ENCODE results near the gene SOX6.
"Not testable (repeated sequence)": the region's sequence is repeated elsewhere in the genome, so short reads cannot be mapped to it uniquely, and the experiment has no call there.

Gene SOX6

GRCh38 chr11:16382186-16382585 lies 25.8 kb upstream of the SOX6 start:
- CTCF ChIA-PET = interaction anchor here (0.7 kb wide), 1 partner anchor 1243 kb away, joined by 3 read pairs; no protein-coding TSS in a partner anchor

GRCh38 chr11:16380941-16381568 lies 24.7 kb upstream of the SOX6 start:
- POLR2A ChIA-PET (ENCODE audit: low non-redundant PET) = no interaction called here

More at GRCh38 chr11:16382186-16382585, 25.8 kb upstream of the SOX6 start:
- TF ChIP-seq, protein P1, sequence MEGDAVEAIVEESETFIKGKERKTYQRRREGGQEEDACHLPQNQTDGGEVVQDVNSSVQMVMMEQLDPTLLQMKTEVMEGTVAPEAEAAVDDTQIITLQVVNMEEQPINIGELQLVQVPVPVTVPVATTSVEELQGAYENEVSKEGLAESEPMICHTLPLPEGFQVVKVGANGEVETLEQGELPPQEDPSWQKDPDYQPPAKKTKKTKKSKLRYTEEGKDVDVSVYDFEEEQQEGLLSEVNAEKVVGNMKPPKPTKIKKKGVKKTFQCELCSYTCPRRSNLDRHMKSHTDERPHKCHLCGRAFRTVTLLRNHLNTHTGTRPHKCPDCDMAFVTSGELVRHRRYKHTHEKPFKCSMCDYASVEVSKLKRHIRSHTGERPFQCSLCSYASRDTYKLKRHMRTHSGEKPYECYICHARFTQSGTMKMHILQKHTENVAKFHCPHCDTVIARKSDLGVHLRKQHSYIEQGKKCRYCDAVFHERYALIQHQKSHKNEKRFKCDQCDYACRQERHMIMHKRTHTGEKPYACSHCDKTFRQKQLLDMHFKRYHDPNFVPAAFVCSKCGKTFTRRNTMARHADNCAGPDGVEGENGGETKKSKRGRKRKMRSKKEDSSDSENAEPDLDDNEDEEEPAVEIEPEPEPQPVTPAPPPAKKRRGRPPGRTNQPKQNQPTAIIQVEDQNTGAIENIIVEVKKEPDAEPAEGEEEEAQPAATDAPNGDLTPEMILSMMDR (conservative IDR thresholded peaks at IDR 0.05; ENCODE audit: low read depth) = no peak
- H3K27ac ChIP-seq = no peak overlapping the region
- no peak for DNase-seq (ENCODE audit: low spot score)
- POLR2A ChIA-PET (ENCODE audit: low non-redundant PET) = no interaction called here

GRCh38 chr11:16378906-16379305 lies 22.6 kb upstream of the SOX6 start:
- H3K27ac ChIP-seq = no peak overlapping the region
- no peak for DNase-seq (ENCODE audit: low spot score)
- ChIA-PET CTCF (no interaction called here), POLR2A (ENCODE audit: low non-redundant PET) (no interaction called here)
- TF ChIP-seq, protein P1 (conservative IDR thresholded peaks at IDR 0.05; ENCODE audit: low read depth) = no peak

More at GRCh38 chr11:16380941-16381568, 24.7 kb upstream of the SOX6 start:
- TF ChIP-seq, protein P1 (conservative IDR thresholded peaks at IDR 0.05; ENCODE audit: low read depth) = no peak
- CTCF ChIA-PET = no interaction called here
- no peak overlapping the region for H3K27ac ChIP-seq
- no peak for DNase-seq (ENCODE audit: low spot score)

GRCh38 chr11:16377746-16378145 lies 21.4 kb upstream of the SOX6 start:
- POLR2A ChIA-PET (ENCODE audit: low non-redundant PET) = no interaction called here
- CTCF ChIA-PET = no interaction called here
- TF ChIP-seq, protein P1 (conservative IDR thresholded peaks at IDR 0.05; ENCODE audit: low read depth) = no peak
- DNase-seq (ENCODE audit: low spot score) = no peak
- H3K27ac ChIP-seq = no peak overlapping the region

GRCh38 chr11:16375664-16376063 lies 19.3 kb upstream of the SOX6 start:
- H3K27ac ChIP-seq; DNase-seq (ENCODE audit: low spot score); POLR2A ChIA-PET (ENCODE audit: low non-redundant PET): not testable (repeated sequence)
- CTCF ChIA-PET = interaction anchor here (0.6 kb wide), 1 partner anchor 12 kb away, joined by 3 read pairs; no protein-coding TSS in a partner anchor

DNA sequence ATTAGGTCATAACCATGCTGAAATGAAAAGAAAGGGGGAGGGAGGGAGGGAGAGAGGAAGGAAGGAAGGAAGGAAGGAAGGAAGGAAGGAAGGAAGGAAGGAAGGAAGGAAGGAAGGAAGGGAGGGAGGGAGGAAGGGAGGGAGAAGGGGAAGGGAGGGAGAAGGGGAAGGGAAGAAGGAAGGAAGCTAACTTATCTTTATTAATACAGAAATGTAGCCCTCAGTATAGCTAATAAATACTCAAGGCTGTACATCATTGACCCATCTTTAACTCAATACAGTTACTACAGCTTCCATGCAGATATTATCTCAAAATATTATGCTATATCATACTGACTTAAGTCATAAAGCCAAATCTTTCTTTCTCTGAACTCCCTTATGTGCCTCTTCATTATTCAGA lies 17.4 kb upstream of the SOX6 start:
- ChIA-PET CTCF (interaction anchor here (0.6 kb wide), 1 partner anchor 21 kb away, joined by 4 read pairs; no protein-coding TSS in a partner anchor), POLR2A (ENCODE audit: low non-redundant PET) (no interaction called here)
- TF ChIP-seq, protein P1 (conservative IDR thresholded peaks at IDR 0.05; ENCODE audit: low read depth) = no peak
- no peak for DNase-seq (ENCODE audit: low spot score)
- no peak overlapping the region for H3K27ac ChIP-seq

GRCh38 chr11:16372355-16372754 lies 16.0 kb upstream of the SOX6 start:
- CTCF ChIA-PET = no interaction called here
- no peak for DNase-seq (ENCODE audit: low spot score)
- H3K27ac ChIP-seq = no peak overlapping the region
- POLR2A ChIA-PET (ENCODE audit: low non-redundant PET) = no interaction called here
- TF ChIP-seq, protein P1 (conservative IDR thresholded peaks at IDR 0.05; ENCODE audit: low read depth) = no peak
